HG03025 (cell line): Measurements from ENCODE around the gene COPS4.
A peak's percentile ranks its signal among the peaks of the same experiment; 100 is the strongest.
"Not testable (repeated sequence)": the region's sequence is repeated elsewhere in the genome, so short reads cannot be mapped to it uniquely, and the experiment has no call there.

ENCODE experiments used
- ATAC-seq: cut with Tn5 transposase; IDR thresholded peaks from one replicate; pipeline ENCODE4 v1.9.1; 2021; ENCODE audit warnings: mild to moderate bottlenecking, moderate library complexity; ENCODE audit not compliant: unreplicated experiment, low FRiP score

Gene COPS4

GRCh38 chr4:83034630-83035494 lies at the start of gene COPS4:
Gene COPS4 (plus strand): TSS chr4:83035183. CDS start chr4:83035225, 42 bp downstream.
- peak; percentile 99 for ATAC-seq

GRCh38 chr4:82987519-82987918 lies 47.5 kb upstream of the COPS4 start:
- not testable (repeated sequence) for ATAC-seq

GRCh38 chr4:82988323-82988832 lies 46.6 kb upstream of the COPS4 start:
- ATAC-seq = no peak

- peak; percentile 77 for ATAC-seq
Observed at GRCh38 chr4:82989575-82990429, 45.2 kb upstream of the COPS4 start.

GRCh38 chr4:82994834-82995233 lies 40.1 kb upstream of the COPS4 start:
- no peak for ATAC-seq

GRCh38 chr4:82998898-82999297 lies 36.1 kb upstream of the COPS4 start:
- ATAC-seq = no peak

- no peak for ATAC-seq
Observed at GRCh38 chr4:83002329-83002728, 32.7 kb upstream of the COPS4 start.

- ATAC-seq = not testable (repeated sequence)
Observed at GRCh38 chr4:83003044-83003791, 31.8 kb upstream of the COPS4 start.

GRCh38 chr4:83009529-83009928 lies 25.5 kb upstream of the COPS4 start:
- no peak for ATAC-seq

GRCh38 chr4:83010111-83010521 lies 24.9 kb upstream of the COPS4 start:
- peak; percentile 10 for ATAC-seq

- peak; percentile 37 for ATAC-seq
Observed at GRCh38 chr4:83010522-83011318, 24.3 kb upstream of the COPS4 start, which contains the start of gene LIN54. Gene LIN54 (minus strand): TSS chr4:83010823. CDS start chr4:82984844, 25,979 bp downstream.

- no peak for ATAC-seq
Observed at GRCh38 chr4:83011689-83012199, 23.2 kb upstream of the COPS4 start.

- peak; percentile 22 for ATAC-seq
Observed at GRCh38 chr4:83012200-83012686, 22.7 kb upstream of the COPS4 start.

- ATAC-seq = peak; percentile 76
Observed at GRCh38 chr4:83012687-83013419, 22.1 kb upstream of the COPS4 start.

GRCh38 chr4:83013420-83013867 lies 21.5 kb upstream of the COPS4 start:
- no peak for ATAC-seq

GRCh38 chr4:83013902-83014301 lies 21.1 kb upstream of the COPS4 start:
- no peak for ATAC-seq

- ATAC-seq = no peak
Observed at GRCh38 chr4:83019794-83020494, 15.0 kb upstream of the COPS4 start.
